HG03520 (cell line): ENCODE results near the gene GPX1.
"Not testable (repeated sequence)": the region's sequence is repeated elsewhere in the genome, so short reads cannot be mapped to it uniquely, and the experiment has no call there.

Source experiments
- ATAC-seq: cut with Tn5 transposase; IDR thresholded peaks from one replicate; pipeline ENCODE4 v1.9.1; 2021; ENCODE audit warnings: mild to moderate bottlenecking, moderate library complexity; ENCODE audit not compliant: unreplicated experiment

Gene GPX1

GRCh38 chr3:49358217-49358883 lies at the start of gene GPX1:
GPX1 (minus strand) TSS chr3:49358353; CDS start chr3:49358278, 75 bp downstream.
- peak; percentile 67 for ATAC-seq

- ATAC-seq, result no peak
These were observed 48.7 kb upstream of the GPX1 start for GRCh38 chr3:49406571-49407565.

- not testable (repeated sequence) for ATAC-seq
These were observed 47.4 kb upstream of the GPX1 start for GRCh38 chr3:49405570-49405969.

- ATAC-seq, result no peak
These were observed 45.7 kb upstream of the GPX1 start for GRCh38 chr3:49403891-49404290.

- no peak for ATAC-seq
These were observed 43.6 kb upstream of the GPX1 start for GRCh38 chr3:49401766-49402165.

- ATAC-seq, result no peak
These were observed 41.3 kb upstream of the GPX1 start for GRCh38 chr3:49399461-49399860.

GRCh38 chr3:49397470-49397869 lies 39.3 kb upstream of the GPX1 start:
- no peak for ATAC-seq

GRCh38 chr3:49391310-49391709 lies 33.2 kb upstream of the GPX1 start:
- ATAC-seq, result not testable (repeated sequence)

- no peak for ATAC-seq
These were observed 31.1 kb upstream of the GPX1 start for GRCh38 chr3:49389297-49389696.

- ATAC-seq, result no peak
These were observed 30.2 kb upstream of the GPX1 start for GRCh38 chr3:49388289-49388820.

- no peak for ATAC-seq
These were observed 29.6 kb upstream of the GPX1 start for GRCh38 chr3:49387721-49388120.

GRCh38 chr3:49386056-49386756 lies 28.1 kb upstream of the GPX1 start:
- ATAC-seq, result no peak

- ATAC-seq, result no peak
These were observed 27.5 kb upstream of the GPX1 start for GRCh38 chr3:49385617-49386016.

GRCh38 chr3:49383387-49383786 lies 25.2 kb upstream of the GPX1 start:
- ATAC-seq, result no peak

GRCh38 chr3:49378249-49378895 lies 20.2 kb upstream of the GPX1 start:
- ATAC-seq, result no peak

GRCh38 chr3:49377483-49377882 lies 19.3 kb upstream of the GPX1 start:
- ATAC-seq, result no peak

- no peak for ATAC-seq
These were observed 13.8 kb upstream of the GPX1 start for GRCh38 chr3:49371946-49372345.

GRCh38 chr3:49370585-49371290 lies 12.6 kb upstream of the GPX1 start:
- ATAC-seq, result no peak

GRCh38 chr3:49362561-49362960 lies 4.4 kb upstream of the GPX1 start:
- no peak for ATAC-seq

GRCh38 chr3:49359623-49360022 lies 1.5 kb upstream of the GPX1 start:
- ATAC-seq, result no peak
